CD4-positive, CD25-positive, alpha-beta regulatory T cell (primary cell): Measurements from ENCODE around the gene CACNA1B. TPM values are rescaled to one million over a fixed set of nuclear protein-coding genes. Genes with fewer than 3 reads are reported as not detected.

ENCODE experiments used
- ATAC-seq, 2 donors: fragments of 150-1000 bp; cut with Tn5 transposase; one replicate each; pipeline ENCODE4 v1.10.0; 2021; ENCODE audit warnings: low read depth in 2 of 2, moderate number of reproducible peaks in 2 of 2, moderate library complexity in 1 of 2
- DNase-seq, 3 donors: peaks; one replicate each; pipeline versions ENCODE4 v3.0.0 to v3.0.0-alpha.2; 2012 to 2022; ENCODE audit warnings: mixed read lengths in 1 of 3
- H3K27ac ChIP-seq: one replicate; pipeline ENCODE4 v1.7.0; 2013; ENCODE audit warnings: mild to moderate bottlenecking, low read length; ENCODE audit not compliant: insufficient read depth, poor library complexity, severe bottlenecking
- H3K27me3 ChIP-seq: one replicate; pipeline ENCODE4 v1.7.0; 2013; ENCODE audit warnings: low read length; ENCODE audit not compliant: control insufficient read depth, insufficient read depth
- H3K36me3 ChIP-seq: one replicate; pipeline ENCODE4 v1.7.0; 2013; ENCODE audit warnings: mild to moderate bottlenecking, low read length, moderate library complexity; ENCODE audit not compliant: control insufficient read depth, insufficient read depth
- H3K4me1 ChIP-seq: 2 replicates; pipeline ENCODE4 v1.7.0; 2013; ENCODE audit warnings: mild to moderate bottlenecking, low read length; ENCODE audit not compliant: insufficient read depth, control insufficient read depth, poor library complexity, severe bottlenecking
- H3K4me3 ChIP-seq: one replicate; pipeline ENCODE4 v1.7.0; 2013; ENCODE audit warnings: low read depth, mild to moderate bottlenecking, low read length, moderate library complexity
- H3K9me3 ChIP-seq, 2 experiments: 1 replicate in 1 of 2; 2 replicates in 1 of 2; pipeline ENCODE4 v1.7.0; 2013; ENCODE audit warnings: low read length in 2 of 2, mild to moderate bottlenecking in 1 of 2, moderate library complexity in 1 of 2; ENCODE audit not compliant: control insufficient read depth in 2 of 2
- H3K27ac Mint-ChIP-seq, 3 donors: one replicate each; pipeline ENCODE4 v1.8.0; 2020 to 2022; ENCODE audit warnings: mild to moderate bottlenecking in 3 of 3, mixed read lengths in 3 of 3, moderate library complexity in 2 of 3
- H3K27me3 Mint-ChIP-seq: one replicate; pipeline ENCODE4 v1.8.0; 2022; ENCODE audit warnings: mild to moderate bottlenecking, mixed read lengths
- H3K36me3 Mint-ChIP-seq: one replicate; pipeline ENCODE4 v1.8.0; 2020; ENCODE audit warnings: mixed read lengths
- H3K4me1 Mint-ChIP-seq, 4 donors: one replicate each; pipeline ENCODE4 v1.8.0; 2020 to 2022; ENCODE audit warnings: mixed read lengths in 4 of 4, mild to moderate bottlenecking in 1 of 4
- H3K4me3 Mint-ChIP-seq, 4 donors: one replicate each; pipeline ENCODE4 v1.8.0; 2020 to 2022; ENCODE audit warnings: mild to moderate bottlenecking in 4 of 4, mixed read lengths in 4 of 4, moderate library complexity in 3 of 4
- H3K9me3 Mint-ChIP-seq, 7 donors: one replicate each; pipeline ENCODE4 v1.8.0; 2020 to 2022; ENCODE audit warnings: mixed read lengths in 7 of 7, mild to moderate bottlenecking in 3 of 7, moderate library complexity in 2 of 7
- polyA plus RNA-seq, 4 donors: library from polyadenylated mRNA; unstranded; fragments of 300-500 nt; fragmentation: Illumina TruSeq; gene quantifications; one replicate each; pipeline ENCODE4 v1.2.3, GENCODE V29; 2021
- total RNA-seq: library from RNA; stranded (reverse); gene quantifications from one replicate; pipeline ENCODE4 v1.2.3, GENCODE V29; 2022

The CACNA1B gene
- total and polyA plus RNA-seq, 5 donors from 2014 or later: not detected

GRCh38 chr9:138097501-138097991 is 220.0 kb downstream of the CACNA1B start:
- Histone ChIP-seq H3K27me3 (no peaks in the 10 kb centered on the region), H3K36me3 (no peaks in the 10 kb centered on the region), H3K9me3 (no peaks in the 10 kb centered on the region), H3K4me1 (no peaks in the 10 kb centered on the region), H3K27ac (no peak overlapping the region), H3K4me3 (no peak overlapping the region)
- no peak for ATAC-seq
- Mint-ChIP-seq H3K4me3 (no peak overlapping the region), H3K27me3 (no peaks in the 10 kb centered on the region), H3K4me1 (no peaks in the 10 kb centered on the region), H3K27ac (no peak overlapping the region), H3K9me3 (peaks cover 0 to 1% (median 0%) of the 10 kb centered on the region in 7 donors), H3K36me3 (no peaks in the 10 kb centered on the region)
- no peak for DNase-seq

GRCh38 chr9:138098116-138098907 is 220.7 kb downstream of the CACNA1B start:
- no peak overlapping the region for H3K27ac ChIP-seq
- no peak overlapping the region for H3K4me3 ChIP-seq
- DNase-seq (no peak), ATAC-seq (no peak)
- Mint-ChIP-seq H3K4me1 (no peaks in the 10 kb centered on the region), H3K9me3 (peaks cover 0 to 1% (median 0%) of the 10 kb centered on the region in 7 donors), H3K4me3 (no peak overlapping the region), H3K27me3 (no peaks in the 10 kb centered on the region), H3K36me3 (no peaks in the 10 kb centered on the region), H3K27ac (no peak overlapping the region)
- H3K9me3 ChIP-seq: no peaks in the 10 kb centered on the region
- H3K4me1 ChIP-seq: no peaks in the 10 kb centered on the region
- no peaks in the 10 kb centered on the region for H3K27me3 ChIP-seq
- no peaks in the 10 kb centered on the region for H3K36me3 ChIP-seq

- H3K9me3 ChIP-seq: no peaks in the 10 kb centered on the region
- Mint-ChIP-seq H3K27me3 (no peaks in the 10 kb centered on the region), H3K4me3 (no peak overlapping the region), H3K4me1 (no peaks in the 10 kb centered on the region), H3K27ac (no peak overlapping the region), H3K9me3 (no peaks in the 10 kb centered on the region), H3K36me3 (no peaks in the 10 kb centered on the region)
- no peak overlapping the region for H3K4me3 ChIP-seq
- no peak overlapping the region for H3K27ac ChIP-seq
- H3K36me3 ChIP-seq: no peaks in the 10 kb centered on the region
- H3K27me3 ChIP-seq: no peaks in the 10 kb centered on the region
- no peaks in the 10 kb centered on the region for H3K4me1 ChIP-seq
- ATAC-seq (no peak), DNase-seq (no peak)
Observed at GRCh38 chr9:138098908-138099791, 221.6 kb downstream of the CACNA1B start.

GRCh38 chr9:138099803-138100598 is 222.4 kb downstream of the CACNA1B start:
- Mint-ChIP-seq H3K9me3 (no peaks in the 10 kb centered on the region), H3K27ac (no peak overlapping the region), H3K4me3 (no peak overlapping the region), H3K4me1 (no peaks in the 10 kb centered on the region), H3K36me3 (no peaks in the 10 kb centered on the region), H3K27me3 (no peaks in the 10 kb centered on the region)
- H3K9me3 ChIP-seq: no peaks in the 10 kb centered on the region
- no peak for ATAC-seq
- no peak for DNase-seq
- no peaks in the 10 kb centered on the region for H3K36me3 ChIP-seq
- no peaks in the 10 kb centered on the region for H3K4me1 ChIP-seq
- no peaks in the 10 kb centered on the region for H3K27me3 ChIP-seq
- no peak overlapping the region for H3K27ac ChIP-seq
- no peak overlapping the region for H3K4me3 ChIP-seq

GRCh38 chr9:138100711-138101350 is 223.2 kb downstream of the CACNA1B start:
- Mint-ChIP-seq H3K27ac (no peak overlapping the region), H3K36me3 (no peaks in the 10 kb centered on the region), H3K9me3 (no peaks in the 10 kb centered on the region), H3K4me3 (no peak overlapping the region), H3K4me1 (no peaks in the 10 kb centered on the region), H3K27me3 (no peaks in the 10 kb centered on the region)
- no peak for ATAC-seq
- no peaks in the 10 kb centered on the region for H3K36me3 ChIP-seq
- no peak for DNase-seq
- H3K9me3 ChIP-seq: no peaks in the 10 kb centered on the region
- no peaks in the 10 kb centered on the region for H3K4me1 ChIP-seq
- no peaks in the 10 kb centered on the region for H3K27me3 ChIP-seq
- no peak overlapping the region for H3K27ac ChIP-seq
- H3K4me3 ChIP-seq: no peak overlapping the region

GRCh38 chr9:138101444-138102234 is 224.1 kb downstream of the CACNA1B start:
- DNase-seq (no peak), ATAC-seq (no peak)
- Mint-ChIP-seq H3K4me1 (no peaks in the 10 kb centered on the region), H3K36me3 (no peaks in the 10 kb centered on the region), H3K27ac (no peak overlapping the region), H3K9me3 (no peaks in the 10 kb centered on the region), H3K4me3 (no peak overlapping the region), H3K27me3 (no peaks in the 10 kb centered on the region)
- Histone ChIP-seq H3K4me1 (no peaks in the 10 kb centered on the region), H3K9me3 (no peaks in the 10 kb centered on the region), H3K4me3 (no peak overlapping the region), H3K27me3 (no peaks in the 10 kb centered on the region), H3K27ac (no peak overlapping the region), H3K36me3 (no peaks in the 10 kb centered on the region)
